ENCODE data around the gene KLHL22. TPM values are rescaled to one million over a fixed set of nuclear protein-coding genes. Genes with fewer than 3 reads are reported as not detected.
"Not testable (repeated sequence)": the region's sequence is repeated elsewhere in the genome, so short reads cannot be mapped to it uniquely, and the experiment has no call there.

Gene KLHL22
- total RNA-seq, 1 donor: 29.6 TPM

- TF ChIP-seq CTCF (IDR thresholded peaks at IDR 0.05; ENCODE audit: insufficient read depth, low read length): no peak
- H3K4me3 ChIP-seq (ENCODE audit: low read depth, low read length): peak overlapping the region; percentile 83
These were observed 100.3 kb downstream of the KLHL22 start for GRCh38 chr22:20395181-20395906.

GRCh38 chr22:20393705-20394476 is 101.7 kb downstream of the KLHL22 start, which contains the start of gene ZNF74:
TSS of gene ZNF74 (plus strand) at chr22:20394151. CDS start at chr22:20394629, 478 bp downstream.
- H3K4me3 ChIP-seq (ENCODE audit: low read depth, low read length): peak within 1 kb of the TSS; percentile 83
- no peak for TF ChIP-seq CTCF (IDR thresholded peaks at IDR 0.05; ENCODE audit: insufficient read depth, low read length)
- DNase-seq (ENCODE audit: low read depth): peak; percentile 92

More at GRCh38 chr22:20395181-20395906, 100.3 kb downstream of the KLHL22 start:
- no peak for DNase-seq (ENCODE audit: low read depth)

GRCh38 chr22:20392983-20393704 is 102.5 kb downstream of the KLHL22 start:
- TF ChIP-seq CTCF (IDR thresholded peaks at IDR 0.05; ENCODE audit: insufficient read depth, low read length): no peak
- DNase-seq (ENCODE audit: low read depth): no peak

GRCh38 chr22:20392365-20392881 is 103.2 kb downstream of the KLHL22 start:
- not testable (repeated sequence) for DNase-seq (ENCODE audit: low read depth); H3K4me3 ChIP-seq (ENCODE audit: low read depth, low read length)

More at GRCh38 chr22:20392983-20393704, 102.5 kb downstream of the KLHL22 start:
- peak overlapping the region; percentile 83 for H3K4me3 ChIP-seq (ENCODE audit: low read depth, low read length)

Small RNA genes lying within 50 kb of the gene (small RNA-seq; reads per million reads assigned to genes)
- gene RF00019 (not detected), gene RN7SL812P (not detected), gene RNU6-225P (not detected), gene RNY1P9 (not detected)

Other genes with a start within 250 kb of the KLHL22 start
- gene RTN4R, start 227.5 kb downstream of the KLHL22 start, total RNA-seq (ENCODE audit: low replicate concordance): 0.09 TPM in 1 of 2 replicates, not detected in the other
- 58.2 and 74.7 TPM in 2 replicates for gene DGCR6L, start 175.7 kb downstream of the KLHL22 start, total RNA-seq (ENCODE audit: low replicate concordance)
- 5.8 and 44.3 TPM in 2 replicates for gene ZNF74, start 101.6 kb downstream of the KLHL22 start, total RNA-seq (ENCODE audit: low replicate concordance)
- 11.8 and 42.9 TPM in 2 replicates for gene SCARF2, start 58.0 kb downstream of the KLHL22 start, total RNA-seq (ENCODE audit: low replicate concordance)
- 24.4 and 44.2 TPM in 2 replicates for gene MED15, start 11.8 kb upstream of the KLHL22 start, total RNA-seq (ENCODE audit: low replicate concordance)